ENCODE results near the gene CLMN. TPM values are rescaled to one million over a fixed set of nuclear protein-coding genes. Genes with fewer than 3 reads are reported as not detected.

Gene CLMN
- total and polyA plus RNA-seq, 2 donors (not counting 3 experiments of a cell fraction or from before 2014, with no cell fraction given) = 0.72 to 9.6 TPM

DNA sequence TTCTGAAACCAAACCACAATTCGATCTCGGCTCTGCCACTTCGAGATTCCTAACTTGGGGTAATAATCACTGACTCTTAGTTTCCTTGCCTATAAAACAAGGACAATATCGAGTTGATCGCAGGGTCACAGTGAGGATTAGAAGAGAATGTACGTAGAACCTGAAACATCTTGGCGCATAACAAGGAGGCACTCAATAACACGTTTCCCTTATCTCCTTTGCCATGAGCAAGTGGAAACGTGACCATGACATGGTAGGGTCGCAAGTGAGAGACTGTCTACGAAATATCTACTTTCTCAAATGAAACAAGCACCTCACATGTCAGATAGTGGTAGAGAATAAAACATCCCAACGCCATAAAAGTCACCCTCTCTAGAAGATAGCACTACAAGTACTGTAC, 164.7 kb downstream of the CLMN start:
- no peak overlapping the region for H3K27ac ChIP-seq (ENCODE audit: insufficient read depth, low read depth, low read length)
- H3K27me3 ChIP-seq (ENCODE audit: control insufficient read depth in 2 of 2, insufficient read depth in 2 of 2, low read length in 2 of 2) = no peaks in the 10 kb centered on the region
- CTCF ChIA-PET = no interaction called here
- intact Hi-C loops (cut with micrococcal nuclease) (loop anchor here (5.0 to 10.0 kb wide), 2 partner anchors 277 to 360 kb away; partner anchors contain the start of gene SYNE3), dilution Hi-C loops (cut with MboI; ENCODE audit: extremely low pct_ligation_motif_present, low sequenced_read_pairs) (no loop called here)
- H4K20me1 ChIP-seq (replicated peaks; ENCODE audit: control insufficient read depth, extremely low read depth, insufficient read depth, low read length) = peaks cover 15% of the 10 kb centered on the region
- no peak for TF ChIP-seq FOS (IDR thresholded peaks at IDR 0.05; ENCODE audit: borderline replicate concordance, insufficient read depth, low read length)
- no peak for TF ChIP-seq JUN (IDR thresholded peaks at IDR 0.05; ENCODE audit: borderline replicate concordance, insufficient read depth, insufficient read length, low read depth)
- TF ChIP-seq POLR2AphosphoS5 (IDR thresholded peaks at IDR 0.05; ENCODE audit: insufficient read depth, low read depth, low read length) = no peak
- TF ChIP-seq, protein P1, sequence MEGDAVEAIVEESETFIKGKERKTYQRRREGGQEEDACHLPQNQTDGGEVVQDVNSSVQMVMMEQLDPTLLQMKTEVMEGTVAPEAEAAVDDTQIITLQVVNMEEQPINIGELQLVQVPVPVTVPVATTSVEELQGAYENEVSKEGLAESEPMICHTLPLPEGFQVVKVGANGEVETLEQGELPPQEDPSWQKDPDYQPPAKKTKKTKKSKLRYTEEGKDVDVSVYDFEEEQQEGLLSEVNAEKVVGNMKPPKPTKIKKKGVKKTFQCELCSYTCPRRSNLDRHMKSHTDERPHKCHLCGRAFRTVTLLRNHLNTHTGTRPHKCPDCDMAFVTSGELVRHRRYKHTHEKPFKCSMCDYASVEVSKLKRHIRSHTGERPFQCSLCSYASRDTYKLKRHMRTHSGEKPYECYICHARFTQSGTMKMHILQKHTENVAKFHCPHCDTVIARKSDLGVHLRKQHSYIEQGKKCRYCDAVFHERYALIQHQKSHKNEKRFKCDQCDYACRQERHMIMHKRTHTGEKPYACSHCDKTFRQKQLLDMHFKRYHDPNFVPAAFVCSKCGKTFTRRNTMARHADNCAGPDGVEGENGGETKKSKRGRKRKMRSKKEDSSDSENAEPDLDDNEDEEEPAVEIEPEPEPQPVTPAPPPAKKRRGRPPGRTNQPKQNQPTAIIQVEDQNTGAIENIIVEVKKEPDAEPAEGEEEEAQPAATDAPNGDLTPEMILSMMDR (IDR thresholded peaks at IDR 0.05; ENCODE audit: extremely low read depth in 1 of 2, insufficient read depth in 1 of 2, low read depth in 1 of 2, low read length in 2 of 2) = no peak
- TF ChIP-seq EZH2 (IDR thresholded peaks at IDR 0.05; ENCODE audit: borderline replicate concordance, low read depth, low read length, severe bottlenecking) = no peak
- TF ChIP-seq GATA2 (IDR thresholded peaks at IDR 0.05; ENCODE audit: insufficient read depth, insufficient read length, low read depth, low read length) = no peak
- no peak for TF ChIP-seq MYC (IDR thresholded peaks at IDR 0.05; ENCODE audit: low read depth, low read length)
- TF ChIP-seq, protein P2, sequence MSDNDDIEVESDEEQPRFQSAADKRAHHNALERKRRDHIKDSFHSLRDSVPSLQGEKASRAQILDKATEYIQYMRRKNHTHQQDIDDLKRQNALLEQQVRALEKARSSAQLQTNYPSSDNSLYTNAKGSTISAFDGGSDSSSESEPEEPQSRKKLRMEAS (IDR thresholded peaks at IDR 0.05; ENCODE audit: insufficient read depth, insufficient read length) = no peak
- TF ChIP-seq POLR2A (IDR thresholded peaks at IDR 0.05; ENCODE audit: low read depth, low read length) = no peak
- peaks cover 68% of the 10 kb centered on the region for H3K79me2 ChIP-seq (ENCODE audit: control insufficient read depth, insufficient read depth, low read length)
- H3K4me1 ChIP-seq (ENCODE audit: control insufficient read depth, extremely low read depth, insufficient read depth, low read length) = peaks cover 18% of the 10 kb centered on the region
- H3K9me3 ChIP-seq (replicated peaks; ENCODE audit: control insufficient read depth, insufficient read depth, low read length) = no peaks in the 10 kb centered on the region
- no peaks in the 10 kb centered on the region for H3K9me1 ChIP-seq (replicated peaks; ENCODE audit: control insufficient read depth, extremely low read depth, insufficient read depth, low read length)
- H3K36me3 ChIP-seq (ENCODE audit: control insufficient read depth in 2 of 2, extremely low read depth in 1 of 2, insufficient read depth in 2 of 2, low read length in 2 of 2) = no peaks in the 10 kb centered on the region
- DNase-seq (ENCODE audit: low read depth, low spot score) (no peak), FAIRE-seq (no peak)
- BruUV-seq (replicated peaks) = TSS peak; percentile 11
- H3K9ac ChIP-seq (replicated peaks; ENCODE audit: extremely low read depth, insufficient read depth, low read length) = no peak overlapping the region
- peak overlapping the region; percentile 98 for H3K4me2 ChIP-seq (ENCODE audit: insufficient read depth, low read length)
- POLR2A ChIA-PET = interaction anchor here (0.6 kb wide), 1 partner anchor 24 kb away, joined by 7 read pairs; no protein-coding TSS in a partner anchor
- H2AFZ ChIP-seq (ENCODE audit: low read depth, low read length) = no peak overlapping the region
- H3K4me3 ChIP-seq (replicated peaks in 1 of 3; ENCODE audit: insufficient read depth in 1 of 3, low read depth in 1 of 3, low read length in 3 of 3) = no peak overlapping the region
